ENCODE measurements around the gene GGA3.

GGA3 gene

GRCh38 chr17:75188614-75189013 lies 72.8 kb downstream of the GGA3 start:
- Histone ChIP-seq H3K27me3 (replicated peaks in 2 of 5; ENCODE audit: control insufficient read depth in 4 of 5, insufficient read depth in 5 of 5, low read length in 4 of 5) (no peaks in the 10 kb centered on the region), H3K27ac (ENCODE audit: insufficient read depth in 1 of 2, low read depth in 1 of 2, low read length in 2 of 2, poor library complexity in 1 of 2, severe bottlenecking in 2 of 2) (no peak overlapping the region), H3K36me3 (ENCODE audit: control insufficient read depth in 4 of 4, insufficient read depth in 4 of 4, low read length in 3 of 4) (no peaks in the 10 kb centered on the region), H3K9me3 (ENCODE audit: control extremely low read depth in 1 of 5, control insufficient read depth in 4 of 5, insufficient read depth in 2 of 5, low read depth in 1 of 5, low read length in 4 of 5) (no peaks in the 10 kb centered on the region), H3K4me1 (ENCODE audit: control extremely low read depth in 1 of 4, control insufficient read depth in 4 of 4, insufficient read depth in 4 of 4, low read length in 3 of 4) (peaks cover 2 to 4% (median 3%) of the 10 kb centered on the region in 4 experiments), H3K4me3 (ENCODE audit: control insufficient read depth in 1 of 7, extremely low read depth in 1 of 7, insufficient read depth in 4 of 7, low read depth in 2 of 7, low read length in 6 of 7) (no peak overlapping the region)
- DNase-seq: no peak
- 94% methylated on average over 4 of the region's 6 CpGs for WGBS (ENCODE audit: insufficient coverage)
- ChIA-PET POLR2A (no interaction called here), CTCF (interaction anchor here (0.9 to 2.5 kb wide), 8 partner anchors 9 to 129 kb away, joined by 3 to 10 read pairs (median 5); no protein-coding TSS in a partner anchor)

Data from common myeloid progenitor, CD34-positive (primary cell).